Measurements from ENCODE around the gene MCM3AP.

Gene MCM3AP

GRCh38 chr21:46215436-46216131, 69.8 kb downstream of the MCM3AP start:
- DNase-seq, result no peak

- no peak for DNase-seq
Observed at GRCh38 chr21:46214478-46215340, 70.7 kb downstream of the MCM3AP start.

- no peak for DNase-seq
Observed at GRCh38 chr21:46213620-46214286, 71.7 kb downstream of the MCM3AP start.

GRCh38 chr21:46212721-46213484, 72.5 kb downstream of the MCM3AP start:
- no peak for DNase-seq

- no peak for DNase-seq
Observed at GRCh38 chr21:46211786-46212720, 73.4 kb downstream of the MCM3AP start.

GRCh38 chr21:46211376-46211775, 74.0 kb downstream of the MCM3AP start:
- DNase-seq, result no peak

- no peak for DNase-seq
Observed at GRCh38 chr21:46210378-46211136, 74.9 kb downstream of the MCM3AP start.

GRCh38 chr21:46208761-46209721, 76.4 kb downstream of the MCM3AP start:
- no peak for DNase-seq

- DNase-seq, result no peak
Observed at GRCh38 chr21:46207920-46208591, 77.4 kb downstream of the MCM3AP start.

GRCh38 chr21:46207006-46207919, 78.1 kb downstream of the MCM3AP start:
- DNase-seq, result no peak

GRCh38 chr21:46206163-46207005, 79.0 kb downstream of the MCM3AP start:
- no peak for DNase-seq

GRCh38 chr21:46205766-46206162, 79.6 kb downstream of the MCM3AP start:
- DNase-seq, result no peak

- no peak for DNase-seq
Observed at GRCh38 chr21:46205166-46205565, 80.2 kb downstream of the MCM3AP start.

GRCh38 chr21:46203203-46203600, 82.2 kb downstream of the MCM3AP start:
- no peak for DNase-seq

- peak; percentile 6 for DNase-seq
Observed at GRCh38 chr21:46202592-46203202, 82.7 kb downstream of the MCM3AP start.
